GM12878 (cell line): ENCODE results near the gene SEMA4C. TPM values are rescaled to one million over a fixed set of nuclear protein-coding genes. Genes with fewer than 3 reads are reported as not detected.

Source experiments
- ATAC-seq: fragments of 200-7000 bp; cut with Tn5 transposase; 3 replicates; pipeline ENCODE4 v1.9.1; 2020; ENCODE audit warnings: mild to moderate bottlenecking, moderate library complexity
- BruUV-seq: library from RNA; stranded (reverse); fragments of 400-500 nt; replicated peaks from 2 replicates; lab custom pipeline; 2021; lab: Mats Ljungman, UMichigan
- CTCF ChIA-PET: fragments of 300-600 bp; sonication (Branson Sonifier 250); formaldehyde crosslinking; extraction: SDS; loops from one replicate; lab custom pipeline; 2021; ENCODE audit warnings: inconsistent platforms; lab: Yijun Ruan, JAX
- POLR2A ChIA-PET: fragments of 350-600 bp; formaldehyde crosslinking; extraction: SDS; loops from one replicate; lab custom pipeline; 2021; ENCODE audit warnings: inconsistent platforms; lab: Charles Lee
- RAD21 ChIA-PET: fragments of 300-600 bp; sonication (Branson Sonifier 250); formaldehyde crosslinking; loops from one replicate; lab custom pipeline; 2023; ENCODE audit warnings: antibody characterized with exemption; ENCODE audit not compliant: unreplicated experiment; lab: Charles Lee
- SMC1A ChIA-PET: fragments of 300-600 bp; sonication (Branson Sonifier 250); formaldehyde crosslinking; loops from one replicate; lab custom pipeline; 2023; ENCODE audit not compliant: unreplicated experiment, uncharacterized antibody; lab: Charles Lee
- DNase-seq: peaks from one replicate; pipeline ENCODE4 v3.0.0-alpha.2; 2011; ENCODE audit warnings: low read depth, low spot score
- FAIRE-seq: peaks from 3 replicates; lab custom pipeline; 2011; peaks lifted over from hg19 to GRCh38; lab: Jason Lieb, UNC
- H2AFZ ChIP-seq: 2 replicates; pipeline ENCODE4 v1.6.0; 2011; ENCODE audit warnings: low read depth, low read length, control low read depth; ENCODE audit not compliant: control insufficient read depth
- H3K27ac ChIP-seq: 2 replicates; pipeline ENCODE4 v1.5.1; 2011; ENCODE audit warnings: control low read depth; ENCODE audit not compliant: control insufficient read depth, insufficient read depth
- H3K27me3 ChIP-seq, 2 experiments: replicated peaks in 1 of 2; 2 replicates each; pipeline versions ENCODE4 v1.6.0 to v1.6.1; 2011; ENCODE audit warnings: low read length in 1 of 2; ENCODE audit not compliant: control insufficient read depth in 2 of 2, insufficient read depth in 2 of 2
- H3K36me3 ChIP-seq, 2 experiments: 2 replicates each; pipeline ENCODE4 v1.5.1; 2011; ENCODE audit warnings: low read length in 1 of 2; ENCODE audit not compliant: control insufficient read depth in 2 of 2, insufficient read depth in 2 of 2
- H3K4me1 ChIP-seq: 2 replicates; pipeline ENCODE4 v1.6.1; 2011; ENCODE audit warnings: mild to moderate bottlenecking, low read length, moderate library complexity, mixed read lengths; ENCODE audit not compliant: control insufficient read depth, insufficient read depth
- H3K4me2 ChIP-seq: 2 replicates; pipeline ENCODE4 v1.6.0; 2011; ENCODE audit warnings: control low read depth; ENCODE audit not compliant: control insufficient read depth, insufficient read depth
- H3K4me3 ChIP-seq: fragments of 200-600 bp; sonication (generic); 2 replicates; pipeline ENCODE4 v1.5.1; 2016
- H3K79me2 ChIP-seq: 2 replicates; pipeline ENCODE4 v1.6.0; 2011; ENCODE audit warnings: low read length; ENCODE audit not compliant: control insufficient read depth, insufficient read depth
- H3K9ac ChIP-seq: 2 replicates; pipeline ENCODE4 v1.8.0; 2011; ENCODE audit warnings: low read length, control low read depth, mixed read lengths; ENCODE audit not compliant: control insufficient read depth, insufficient read depth
- H3K9me3 ChIP-seq: replicated peaks from 3 replicates; pipeline ENCODE4 v1.5.1; 2011; ENCODE audit warnings: mild to moderate bottlenecking, low read length; ENCODE audit not compliant: control insufficient read depth, insufficient read depth
- H4K20me1 ChIP-seq: 2 replicates; pipeline ENCODE4 v1.6.0; 2011; ENCODE audit not compliant: control insufficient read depth, insufficient read depth
- ASH2L ChIP-seq: fragments of 300-600, 200-600 bp; sonication (generic); IDR thresholded peaks from 2 replicates; pipeline ENCODE4 v1.6.1; 2017; ENCODE audit warnings: low read depth, mild to moderate bottlenecking, borderline replicate concordance
- ATF3 ChIP-seq: IDR thresholded peaks from 2 replicates; pipeline ENCODE4 v1.6.1; 2011; ENCODE audit warnings: low read depth, mild to moderate bottlenecking, low read length, moderate library complexity, borderline replicate concordance; ENCODE audit errors: extremely low read depth
- CHD2 ChIP-seq: IDR thresholded peaks from 2 replicates; pipeline ENCODE4 v1.6.1; 2011; ENCODE audit warnings: low read depth, low read length, improper control_type of control experiment, borderline replicate concordance
- ELK1 ChIP-seq: IDR thresholded peaks from 2 replicates; pipeline ENCODE4 v1.6.1; 2012; ENCODE audit warnings: low read depth, low read length, improper control_type of control experiment
- MTA3 ChIP-seq: IDR thresholded peaks from 2 replicates; pipeline ENCODE4 v1.6.1; 2012; ENCODE audit warnings: low read length, inconsistent platforms, borderline replicate concordance
- MYB ChIP-seq: fragments of 150-350 bp; IDR thresholded peaks from 2 replicates; pipeline ENCODE4 v1.6.1; 2014; ENCODE audit warnings: mild to moderate bottlenecking, low read depth, low read length, borderline replicate concordance
- MYC ChIP-seq: IDR thresholded peaks from 2 replicates; pipeline ENCODE4 v1.6.1; 2011; ENCODE audit warnings: mild to moderate bottlenecking, low read length, moderate library complexity, inconsistent platforms; ENCODE audit not compliant: insufficient read depth, insufficient replicate concordance, insufficient read length, severe bottlenecking
- NFXL1 ChIP-seq: fragments of 450-650 bp; IDR thresholded peaks from 2 replicates; pipeline ENCODE4 v1.6.1; 2017; ENCODE audit warnings: antibody characterized with exemption, mild to moderate bottlenecking, borderline replicate concordance
- NFYA ChIP-seq: IDR thresholded peaks from 2 replicates; pipeline ENCODE4 v1.6.1; 2011; ENCODE audit warnings: low read depth, mild to moderate bottlenecking, low read length, improper control_type of control experiment, borderline replicate concordance
- NRF1 ChIP-seq: conservative IDR thresholded peaks from 2 replicates; pipeline ENCODE4 v1.6.1; 2011; ENCODE audit warnings: mild to moderate bottlenecking, low read depth, low read length, improper control_type of control experiment
- RELA ChIP-seq: fragments of 450-650 bp; IDR thresholded peaks from 2 replicates; pipeline ENCODE4 v1.8.0; 2014; ENCODE audit warnings: borderline replicate concordance; ENCODE audit not compliant: partially characterized antibody
- RUNX3 ChIP-seq: IDR thresholded peaks from 2 replicates; pipeline ENCODE4 v1.6.1; 2012; ENCODE audit warnings: low read length, inconsistent platforms
- SUZ12 ChIP-seq: fragments of 200-600 bp; sonication (generic); IDR thresholded peaks from one replicate; pipeline ENCODE4 v1.6.1; 2018; ENCODE audit warnings: antibody characterized with exemption, mild to moderate bottlenecking; ENCODE audit not compliant: unreplicated experiment
- ZBED1 ChIP-seq: IDR thresholded peaks from 2 replicates; pipeline ENCODE4 v1.6.1; 2016; ENCODE audit warnings: borderline replicate concordance
- WGBS: methylation state at CpG from one replicate; pipeline ENCODE4 v1.1.6; 2016; ENCODE audit warnings: low lambda C conversion rate; ENCODE audit not compliant: insufficient replicate concordance, insufficient coverage; ENCODE audit errors: missing lambda C conversion rate; 5-methylcytosine and 5-hydroxymethylcytosine counted together
- in situ Hi-C: fragments of 300-500 bp; cut with MboI; formaldehyde crosslinking; loops from 9 replicates; pipeline ENCODE4 v1.14.3; 2018; ENCODE audit warnings: mixed read lengths
- intact Hi-C: fragments of 100-400 bp; cut with micrococcal nuclease; formaldehyde crosslinking; loops from one replicate; pipeline ENCODE4 v1.14.2; 2022; ENCODE audit not compliant: unreplicated experiment
- polyA plus RNA-seq, 11 experiments: library from polyadenylated mRNA; depleted of rRNA in 4 of 11; unstranded in 6 of 11; stranded (reverse) in 5 of 11; fragments of >200 nt; fragmentation: Nextera tagmentation in 4 of 11; fragmentation: Illumina TruSeq in 1 of 11; extraction: Ambion mirVana in 4 of 11; extraction: Trizol in 1 of 11; gene quantifications; 1 replicate in 1 of 11; 2 replicates in 10 of 11; pipeline versions ENCODE4 v1.2.1 to v1.2.3, GENCODE V29; 2011 to 2016; ENCODE audit warnings: inconsistent platforms in 2 of 11, missing spikeins in 2 of 11, low read depth in 1 of 11
- total RNA-seq, 4 experiments: library from RNA; depleted of rRNA in 3 of 4; stranded (reverse); fragments of >200 nt in 3 of 4; fragmentation: Illumina TruSeq in 1 of 4; extraction: Trizol in 1 of 4; gene quantifications; 2 replicates each; pipeline versions ENCODE4 v1.2.1 to v1.2.3, GENCODE V29; 2013 to 2021
- TF ChIP-seq, protein P1 (sequence below): fragments of 450-650 bp; IDR thresholded peaks from 2 replicates; pipeline ENCODE4 v1.6.1; 2016; ENCODE audit warnings: mild to moderate bottlenecking, moderate library complexity, borderline replicate concordance
- TF ChIP-seq, protein P2 (sequence below): fragments of 150-350 bp; IDR thresholded peaks from 2 replicates; pipeline ENCODE4 v1.6.1; 2016; ENCODE audit warnings: low read depth, low read length

SEMA4C gene
- total and polyA plus RNA-seq, 10 of the 15 experiments (the other 5 are each of a cell fraction or from before 2014, with no cell fraction given): 0.06 to 21.6 (median 6.8) TPM

DNA sequence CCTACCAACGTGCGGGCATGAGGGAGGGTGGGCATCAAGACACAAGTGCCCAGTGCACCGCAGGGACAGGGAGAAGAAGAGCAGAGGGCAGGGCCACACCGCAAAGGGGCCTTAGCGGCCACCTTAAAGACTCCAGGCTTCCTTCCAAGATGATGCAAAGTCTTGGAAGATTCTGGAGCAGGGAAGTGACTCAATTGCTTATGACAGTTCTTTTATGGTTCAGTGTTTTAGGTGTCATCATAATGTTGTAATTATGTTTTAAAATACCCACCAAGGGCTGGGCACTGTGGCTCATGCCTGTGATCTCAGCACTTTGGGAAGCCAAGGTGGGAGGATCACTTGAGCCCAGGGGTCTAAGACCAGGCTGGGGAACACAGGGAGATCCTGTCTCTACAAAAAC, 44.5 kb upstream of the SEMA4C start:
- Histone ChIP-seq H4K20me1 (no peaks in the 10 kb centered on the region), H3K4me2 (peak overlapping the region; percentile 41; the same call in 1 of the 2 replicates), H2AFZ (no peak overlapping the region), H3K4me1 (peaks cover 8% of the 10 kb centered on the region), H3K4me3 (no peak overlapping the region), H3K9me3 (peaks cover 3% of the 10 kb centered on the region; the same call in 2 of the 3 replicates), H3K27me3 (peaks cover 1 to 2% of the 10 kb centered on the region in 2 experiments; a peak in 2 of 4 replicates), H3K36me3 (no peaks in the 10 kb centered on the region), H3K9ac (no peak overlapping the region), H3K27ac (no peak overlapping the region), H3K79me2 (no peaks in the 10 kb centered on the region)
- DNase-seq (no peak), FAIRE-seq (no peak), ATAC-seq (no peak)
- CTCF ChIA-PET: no interaction called here
- BruUV-seq: no TSS peak
- 59% methylated on average over 5 of the region's 5 CpGs for WGBS
- RAD21 ChIA-PET: no interaction called here
- intact Hi-C loops (no loop called here), in situ Hi-C loops (no loop called here)
- SMC1A ChIA-PET: no interaction called here
- POLR2A ChIA-PET: no interaction called here
- TF ChIP-seq RUNX3: no peak
- TF ChIP-seq ELK1: no peak
- TF ChIP-seq MYB: no peak
- TF ChIP-seq NRF1: no peak
- TF ChIP-seq RELA: no peak
- TF ChIP-seq MTA3: no peak
- TF ChIP-seq SUZ12: no peak
- TF ChIP-seq, protein P1, sequence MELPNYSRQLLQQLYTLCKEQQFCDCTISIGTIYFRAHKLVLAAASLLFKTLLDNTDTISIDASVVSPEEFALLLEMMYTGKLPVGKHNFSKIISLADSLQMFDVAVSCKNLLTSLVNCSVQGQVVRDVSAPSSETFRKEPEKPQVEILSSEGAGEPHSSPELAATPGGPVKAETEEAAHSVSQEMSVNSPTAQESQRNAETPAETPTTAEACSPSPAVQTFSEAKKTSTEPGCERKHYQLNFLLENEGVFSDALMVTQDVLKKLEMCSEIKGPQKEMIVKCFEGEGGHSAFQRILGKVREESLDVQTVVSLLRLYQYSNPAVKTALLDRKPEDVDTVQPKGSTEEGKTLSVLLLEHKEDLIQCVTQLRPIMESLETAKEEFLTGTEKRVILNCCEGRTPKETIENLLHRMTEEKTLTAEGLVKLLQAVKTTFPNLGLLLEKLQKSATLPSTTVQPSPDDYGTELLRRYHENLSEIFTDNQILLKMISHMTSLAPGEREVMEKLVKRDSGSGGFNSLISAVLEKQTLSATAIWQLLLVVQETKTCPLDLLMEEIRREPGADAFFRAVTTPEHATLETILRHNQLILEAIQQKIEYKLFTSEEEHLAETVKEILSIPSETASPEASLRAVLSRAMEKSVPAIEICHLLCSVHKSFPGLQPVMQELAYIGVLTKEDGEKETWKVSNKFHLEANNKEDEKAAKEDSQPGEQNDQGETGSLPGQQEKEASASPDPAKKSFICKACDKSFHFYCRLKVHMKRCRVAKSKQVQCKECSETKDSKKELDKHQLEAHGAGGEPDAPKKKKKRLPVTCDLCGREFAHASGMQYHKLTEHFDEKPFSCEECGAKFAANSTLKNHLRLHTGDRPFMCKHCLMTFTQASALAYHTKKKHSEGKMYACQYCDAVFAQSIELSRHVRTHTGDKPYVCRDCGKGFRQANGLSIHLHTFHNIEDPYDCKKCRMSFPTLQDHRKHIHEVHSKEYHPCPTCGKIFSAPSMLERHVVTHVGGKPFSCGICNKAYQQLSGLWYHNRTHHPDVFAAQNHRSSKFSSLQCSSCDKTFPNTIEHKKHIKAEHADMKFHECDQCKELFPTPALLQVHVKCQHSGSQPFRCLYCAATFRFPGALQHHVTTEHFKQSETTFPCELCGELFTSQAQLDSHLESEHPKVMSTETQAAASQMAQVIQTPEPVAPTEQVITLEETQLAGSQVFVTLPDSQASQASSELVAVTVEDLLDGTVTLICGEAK: no peak
- TF ChIP-seq MYC: no peak
- TF ChIP-seq, protein P2, sequence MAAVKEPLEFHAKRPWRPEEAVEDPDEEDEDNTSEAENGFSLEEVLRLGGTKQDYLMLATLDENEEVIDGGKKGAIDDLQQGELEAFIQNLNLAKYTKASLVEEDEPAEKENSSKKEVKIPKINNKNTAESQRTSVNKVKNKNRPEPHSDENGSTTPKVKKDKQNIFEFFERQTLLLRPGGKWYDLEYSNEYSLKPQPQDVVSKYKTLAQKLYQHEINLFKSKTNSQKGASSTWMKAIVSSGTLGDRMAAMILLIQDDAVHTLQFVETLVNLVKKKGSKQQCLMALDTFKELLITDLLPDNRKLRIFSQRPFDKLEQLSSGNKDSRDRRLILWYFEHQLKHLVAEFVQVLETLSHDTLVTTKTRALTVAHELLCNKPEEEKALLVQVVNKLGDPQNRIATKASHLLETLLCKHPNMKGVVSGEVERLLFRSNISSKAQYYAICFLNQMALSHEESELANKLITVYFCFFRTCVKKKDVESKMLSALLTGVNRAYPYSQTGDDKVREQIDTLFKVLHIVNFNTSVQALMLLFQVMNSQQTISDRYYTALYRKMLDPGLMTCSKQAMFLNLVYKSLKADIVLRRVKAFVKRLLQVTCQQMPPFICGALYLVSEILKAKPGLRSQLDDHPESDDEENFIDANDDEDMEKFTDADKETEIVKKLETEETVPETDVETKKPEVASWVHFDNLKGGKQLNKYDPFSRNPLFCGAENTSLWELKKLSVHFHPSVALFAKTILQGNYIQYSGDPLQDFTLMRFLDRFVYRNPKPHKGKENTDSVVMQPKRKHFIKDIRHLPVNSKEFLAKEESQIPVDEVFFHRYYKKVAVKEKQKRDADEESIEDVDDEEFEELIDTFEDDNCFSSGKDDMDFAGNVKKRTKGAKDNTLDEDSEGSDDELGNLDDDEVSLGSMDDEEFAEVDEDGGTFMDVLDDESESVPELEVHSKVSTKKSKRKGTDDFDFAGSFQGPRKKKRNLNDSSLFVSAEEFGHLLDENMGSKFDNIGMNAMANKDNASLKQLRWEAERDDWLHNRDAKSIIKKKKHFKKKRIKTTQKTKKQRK: no peak
- no peak for TF ChIP-seq NFXL1
- TF ChIP-seq CHD2: no peak
- TF ChIP-seq ATF3: no peak
- no peak for TF ChIP-seq ZBED1
- TF ChIP-seq NFYA: no peak
- TF ChIP-seq ASH2L: no peak
